NCI-H446 (cell line): Measurements from ENCODE around the gene MBD4.
A peak's percentile ranks its signal among the peaks of the same experiment; 100 is the strongest.
"Not testable (repeated sequence)": the region's sequence is repeated elsewhere in the genome, so short reads cannot be mapped to it uniquely, and the experiment has no call there.

Source experiments
- DNase-seq, 2 experiments: peaks; one replicate each; lab custom pipeline; 2025; lab: John Stamatoyannopoulos, UW

MBD4 gene

DNA sequence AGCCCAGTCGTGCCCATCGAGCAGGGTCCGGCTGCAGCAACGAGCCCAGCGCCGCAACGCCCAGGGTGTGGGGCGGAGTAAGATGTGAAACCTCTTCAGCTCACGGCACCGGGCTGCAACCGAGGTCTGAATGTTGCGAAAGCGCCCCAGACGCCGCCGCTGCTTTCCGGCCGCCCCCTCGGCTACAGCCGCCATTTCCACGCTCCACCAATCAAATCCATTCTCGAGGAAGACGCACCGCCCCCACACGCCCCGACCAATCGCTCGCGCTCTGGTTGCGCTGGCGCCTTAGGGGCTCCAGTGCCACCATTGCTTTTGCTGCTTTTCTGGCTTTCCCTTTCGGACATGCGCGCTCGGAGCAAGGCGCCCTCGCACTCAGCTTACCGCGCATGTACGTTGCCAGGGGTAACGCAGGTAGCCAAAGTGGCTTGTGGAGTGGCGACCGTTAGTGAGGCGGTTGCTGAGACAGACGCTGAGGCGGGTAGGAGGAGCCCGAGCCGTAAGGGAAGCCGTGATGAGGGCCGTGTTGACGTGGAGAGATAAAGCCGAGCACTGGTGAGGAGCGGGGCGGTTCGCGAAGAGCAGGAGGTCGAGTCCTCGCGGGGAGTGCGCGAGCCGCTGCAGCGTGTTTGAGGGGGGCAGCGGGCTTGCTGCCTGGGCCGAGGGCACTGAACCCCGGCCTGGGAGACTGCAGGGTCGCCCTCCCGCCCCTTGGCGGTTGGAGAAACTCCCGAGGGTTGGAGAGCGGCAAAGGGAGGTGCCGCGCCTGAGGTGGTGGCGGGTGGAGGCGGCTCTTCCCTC lies at the start of gene MBD4, which contains the start of gene IFT122:
Gene MBD4, minus strand, starts transcription at position 132 of the 801 bp plus-strand sequence. Its CDS starts 115 bp downstream, at position 17.
Gene IFT122, plus strand, starts transcription at position 408 of the 801 bp plus-strand sequence. Its CDS starts 107 bp downstream, at position 515.
- DNase-seq: peak; percentile 98 to 100

DNA sequence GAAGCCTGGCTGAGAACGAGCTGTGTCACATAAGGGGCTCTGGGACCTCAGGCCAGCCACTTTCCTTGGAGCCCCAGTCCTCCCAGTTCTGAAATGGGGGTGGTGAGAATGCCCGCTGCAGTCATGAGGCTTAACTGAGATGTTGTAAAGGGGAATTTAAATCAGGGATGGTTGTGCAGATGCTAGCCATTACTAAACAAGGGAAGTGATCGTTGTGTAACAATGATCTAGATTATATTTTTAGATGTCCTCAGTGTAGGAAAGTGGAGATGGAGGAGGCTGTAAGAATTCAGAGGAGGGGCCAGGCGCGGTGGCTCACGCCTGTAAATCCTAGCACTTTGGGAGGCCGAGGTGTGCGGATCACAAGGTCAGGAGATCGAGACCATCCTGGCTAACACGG lies 49.5 kb upstream of the MBD4 start:
- not testable (repeated sequence) for DNase-seq

DNA sequence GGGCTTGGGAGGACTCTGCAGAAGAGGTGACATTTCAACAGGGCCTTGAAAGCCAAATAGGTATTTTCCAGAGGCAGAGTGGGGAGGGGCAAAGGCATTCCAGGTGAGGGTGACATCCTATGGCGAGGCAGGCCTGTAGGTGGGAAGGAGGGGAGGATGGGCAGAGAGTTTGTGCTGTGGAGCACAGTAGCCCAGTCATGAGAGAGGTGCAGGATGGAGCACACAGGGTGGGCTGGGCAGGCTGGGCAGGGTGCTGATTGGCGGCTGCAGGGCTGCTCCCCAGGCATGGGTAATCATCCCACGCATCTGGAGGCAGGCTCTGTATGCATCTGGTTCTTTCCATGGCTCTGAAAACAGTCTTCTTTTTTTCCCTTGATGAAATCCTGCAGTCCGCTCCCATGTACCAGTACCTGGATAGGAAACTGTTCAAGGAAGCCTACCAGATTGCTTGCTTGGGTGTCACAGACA lies 48.2 kb upstream of the MBD4 start:
- not testable (repeated sequence) for DNase-seq

GRCh38 chr3:129487183-129487867 lies 47.6 kb upstream of the MBD4 start:
- no peak for DNase-seq

DNA sequence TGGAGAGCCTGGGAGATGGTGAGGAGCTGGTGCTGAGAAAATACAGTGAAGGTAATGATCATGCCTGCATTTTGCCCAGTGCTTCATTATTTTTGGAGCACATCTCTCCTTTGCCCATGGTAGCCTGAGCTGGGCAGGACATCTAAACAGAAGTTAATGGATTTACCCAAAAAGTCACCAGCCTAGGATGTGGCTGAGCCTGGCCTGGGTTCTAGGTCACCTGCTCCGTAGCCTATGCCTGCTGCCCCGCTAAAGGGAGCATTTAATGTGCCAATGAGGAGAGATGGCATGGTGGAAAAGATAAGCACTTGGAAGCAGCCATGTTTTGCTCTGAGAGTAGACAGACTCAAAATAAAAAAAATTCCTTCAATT lies 46.9 kb upstream of the MBD4 start:
- no peak for DNase-seq

DNA sequence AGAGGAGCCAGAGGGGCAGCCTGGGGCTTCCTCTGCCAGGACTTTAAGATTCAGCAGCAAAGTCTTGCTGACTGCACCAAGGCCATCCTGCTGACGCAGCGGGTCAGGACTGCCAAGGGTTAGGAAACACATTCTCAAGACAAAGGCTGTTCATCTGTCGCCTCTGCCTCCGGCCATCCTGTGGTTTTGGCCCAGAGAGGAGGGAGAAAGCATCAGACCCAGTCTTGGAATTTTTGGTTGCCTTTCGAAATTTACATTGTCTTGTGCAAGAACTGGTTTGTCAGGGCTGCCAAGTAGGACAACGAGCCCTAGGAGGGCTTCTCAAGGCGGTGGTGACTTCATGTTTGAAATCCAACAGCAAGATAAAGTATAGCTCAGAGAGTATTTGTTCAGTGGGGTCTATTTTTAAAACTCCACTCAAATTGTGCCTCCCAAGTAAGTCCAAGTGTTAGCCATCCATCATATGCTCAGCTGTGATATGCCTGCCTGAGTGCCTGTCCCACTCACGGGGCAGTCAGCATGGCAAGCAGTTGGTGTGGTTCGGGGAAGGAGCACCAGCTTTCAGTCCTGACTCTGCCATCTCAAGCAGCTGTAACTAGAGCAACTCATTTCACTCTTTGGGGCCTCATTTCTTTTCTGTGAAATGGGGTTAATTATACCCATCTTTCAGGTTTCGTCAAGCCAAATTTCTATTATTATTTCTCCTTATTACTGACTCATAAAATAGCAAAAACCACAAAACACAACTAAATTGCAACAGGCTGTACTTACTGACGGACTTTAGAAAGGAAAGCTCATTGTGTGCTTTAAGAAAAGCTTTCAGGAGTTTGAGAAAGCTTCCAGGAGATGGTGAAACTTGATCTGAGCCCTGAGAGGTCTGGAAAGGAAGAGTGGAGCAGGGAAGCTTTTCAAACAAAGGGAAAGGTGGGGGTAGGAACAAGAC lies 46.2 kb upstream of the MBD4 start:
- DNase-seq: no peak

DNA sequence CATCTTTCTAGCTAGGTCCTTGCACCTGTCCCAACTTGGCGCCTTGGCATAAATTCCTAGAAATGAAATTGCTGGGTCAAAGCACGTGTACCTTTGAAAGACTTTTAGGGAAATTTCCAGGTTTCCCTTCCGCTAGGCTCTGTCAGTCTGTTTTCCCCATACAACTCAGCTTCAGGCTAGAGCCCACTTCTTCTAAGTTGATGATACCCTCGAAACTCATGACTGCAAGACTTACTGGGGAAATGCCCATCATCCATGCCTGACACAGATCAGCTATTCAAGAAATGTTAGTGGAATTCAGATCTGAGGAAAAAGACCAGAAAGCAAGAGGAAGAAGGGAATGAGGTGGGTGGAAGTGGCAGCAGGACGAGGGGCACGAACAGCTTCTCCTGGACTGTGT lies 45.4 kb upstream of the MBD4 start:
- not testable (repeated sequence) for DNase-seq

GRCh38 chr3:129483870-129484269 lies 44.1 kb upstream of the MBD4 start:
- no peak for DNase-seq

DNA sequence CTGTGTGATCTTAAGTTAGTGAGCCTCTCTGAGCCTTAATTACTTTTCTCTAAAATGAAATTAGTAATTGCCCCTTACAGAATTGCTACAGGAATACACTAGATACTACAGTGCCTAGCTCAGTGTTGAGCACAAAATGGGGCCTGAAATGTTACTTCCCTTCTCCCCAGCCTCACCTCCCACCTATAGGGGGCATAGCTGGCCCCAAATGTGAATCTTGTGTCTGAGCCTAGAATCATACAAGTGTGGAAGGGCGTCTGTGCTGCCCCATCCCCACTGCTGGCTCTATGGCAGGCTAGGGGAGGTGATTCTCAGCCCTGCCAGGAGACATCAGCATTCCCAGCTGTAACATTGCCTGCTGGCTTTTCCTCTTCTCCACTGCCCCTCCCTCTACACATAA lies 43.0 kb upstream of the MBD4 start:
- no peak for DNase-seq

- no peak for DNase-seq
Observed at GRCh38 chr3:129481766-129482332, 42.1 kb upstream of the MBD4 start.

GRCh38 chr3:129481225-129481765 lies 41.5 kb upstream of the MBD4 start:
- DNase-seq: peak in 1 of 2 experiments; percentile 36

DNA sequence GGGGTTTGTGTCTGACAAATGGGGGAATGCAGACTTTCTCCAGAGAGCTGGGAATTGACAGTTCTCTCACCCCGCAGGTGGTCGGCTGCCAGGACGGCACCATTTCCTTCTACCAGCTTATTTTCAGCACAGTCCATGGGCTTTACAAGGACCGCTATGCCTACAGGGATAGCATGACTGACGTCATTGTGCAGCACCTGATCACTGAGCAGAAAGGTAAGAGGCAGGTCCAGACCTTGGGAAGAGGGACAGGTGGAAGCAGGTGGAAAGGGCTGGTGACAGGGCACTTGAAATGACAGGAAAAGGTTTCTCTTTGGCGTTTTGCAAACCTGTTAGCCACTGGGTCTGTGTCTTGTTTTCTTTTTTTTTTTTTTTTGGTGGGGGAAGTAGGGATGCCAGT lies 36.8 kb upstream of the MBD4 start:
- DNase-seq: no peak

DNA sequence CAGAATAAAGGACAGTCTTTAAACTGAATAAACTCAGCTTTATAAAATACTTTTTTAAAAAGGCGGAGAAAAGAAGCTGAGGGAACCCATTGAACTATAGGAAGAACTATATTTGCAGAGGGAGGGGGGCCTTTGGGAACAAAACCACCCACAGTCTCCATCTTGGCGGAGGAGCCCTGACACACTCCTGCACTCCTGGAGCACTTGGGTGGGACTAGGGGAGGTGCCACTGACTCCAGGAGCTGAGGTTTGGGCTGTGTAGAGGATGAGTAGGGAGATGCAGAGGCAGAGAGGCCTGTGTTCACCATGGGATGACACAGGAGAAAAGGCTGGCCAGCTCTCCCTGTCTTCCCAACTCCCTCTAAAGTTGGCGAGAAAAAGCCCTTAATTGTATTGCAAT lies 36.1 kb upstream of the MBD4 start:
- DNase-seq: no peak

- no peak for DNase-seq
Observed at GRCh38 chr3:129474984-129475804, 35.4 kb upstream of the MBD4 start.

GRCh38 chr3:129473769-129474152 lies 34.0 kb upstream of the MBD4 start:
- no peak for DNase-seq

DNA sequence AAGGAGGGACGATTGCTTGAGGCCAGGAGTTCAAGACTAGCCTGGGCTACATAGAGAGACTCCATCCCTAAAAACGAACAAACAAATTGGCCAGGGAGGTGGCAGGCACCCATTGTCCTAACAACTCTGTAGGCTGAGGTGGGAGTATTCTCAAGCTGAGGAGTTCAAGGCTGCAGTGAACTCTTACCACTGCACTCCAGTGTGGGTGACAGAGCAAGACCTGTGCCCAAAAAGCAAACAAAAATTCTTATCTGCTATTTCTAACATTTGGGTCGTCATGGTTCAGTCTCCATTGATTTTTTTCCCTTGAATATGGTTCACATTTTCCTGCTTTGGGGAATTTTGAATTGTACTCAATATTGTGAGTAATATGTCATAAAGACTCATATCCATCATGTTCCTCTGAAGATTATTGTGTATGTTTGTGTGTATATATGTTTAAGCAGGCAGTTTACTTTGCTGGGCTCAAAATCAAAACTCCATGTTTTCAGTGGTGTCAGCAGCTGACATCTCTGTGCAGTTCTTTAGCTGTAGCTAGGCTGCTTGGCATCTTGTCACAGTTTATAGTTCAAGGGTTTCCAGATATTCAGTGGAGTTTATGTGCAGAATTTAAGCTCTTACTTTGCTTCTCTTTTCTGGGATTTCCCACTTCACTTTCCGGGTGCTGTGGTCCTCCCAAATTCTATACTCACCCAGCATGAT lies 33.5 kb upstream of the MBD4 start:
- DNase-seq: no peak

DNA sequence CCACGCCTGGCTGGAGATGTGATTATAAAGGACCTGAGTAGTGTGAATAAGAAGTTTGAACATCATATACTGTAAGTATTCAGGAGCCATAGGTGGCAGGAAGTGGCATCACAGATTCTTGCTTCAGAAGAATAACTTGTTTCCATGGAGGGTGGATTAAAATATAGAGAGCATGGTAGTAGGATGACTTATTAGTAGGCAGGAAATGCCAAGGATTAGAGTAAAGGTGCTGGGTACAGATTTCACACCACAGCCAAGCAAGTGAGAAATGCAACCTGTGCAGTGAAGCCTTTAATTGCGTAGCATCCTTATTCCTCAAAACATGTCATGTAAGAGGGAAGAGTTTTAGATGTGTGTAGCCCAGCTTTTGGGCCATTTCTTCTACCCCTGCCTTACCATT lies 31.1 kb upstream of the MBD4 start:
- DNase-seq: no peak

DNA sequence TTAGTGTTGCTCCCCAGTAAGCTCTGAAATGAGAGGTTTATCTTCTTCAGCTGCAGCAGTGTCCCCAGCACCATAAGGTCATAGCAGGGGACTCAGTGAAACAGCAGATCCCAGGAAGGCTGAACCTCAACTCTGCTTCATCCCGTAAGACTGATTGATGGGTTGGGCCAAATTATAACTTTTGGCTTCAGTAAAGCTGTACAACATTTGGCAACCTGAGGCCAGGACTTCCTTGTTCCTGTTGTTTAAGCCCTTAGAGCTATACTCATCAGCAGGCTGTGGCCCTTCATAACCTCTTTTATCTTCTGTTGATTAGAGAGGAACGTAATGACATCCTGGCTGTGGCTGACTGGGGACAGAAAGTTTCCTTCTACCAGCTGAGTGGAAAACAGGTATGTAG lies 29.3 kb upstream of the MBD4 start:
- no peak for DNase-seq

DNA sequence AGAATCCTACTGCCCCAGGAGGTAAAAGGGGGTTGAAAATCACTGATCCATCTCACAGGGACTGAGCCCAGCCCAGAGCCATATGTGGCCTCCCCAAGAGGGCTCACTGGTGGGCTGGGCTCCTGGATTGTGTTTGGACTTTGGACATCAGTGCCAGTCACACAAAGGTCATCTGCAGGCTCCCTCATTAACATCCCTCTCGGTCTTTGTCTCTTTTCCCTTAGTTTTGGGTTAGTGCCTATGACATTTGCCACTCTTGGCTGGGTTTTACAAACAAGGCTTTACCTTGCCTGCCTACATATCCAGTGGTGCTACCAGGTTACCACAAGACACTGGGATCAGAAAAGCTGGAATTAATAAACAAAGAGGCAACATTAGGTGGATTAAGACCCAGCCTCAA lies 28.2 kb upstream of the MBD4 start:
- DNase-seq: no peak

DNA sequence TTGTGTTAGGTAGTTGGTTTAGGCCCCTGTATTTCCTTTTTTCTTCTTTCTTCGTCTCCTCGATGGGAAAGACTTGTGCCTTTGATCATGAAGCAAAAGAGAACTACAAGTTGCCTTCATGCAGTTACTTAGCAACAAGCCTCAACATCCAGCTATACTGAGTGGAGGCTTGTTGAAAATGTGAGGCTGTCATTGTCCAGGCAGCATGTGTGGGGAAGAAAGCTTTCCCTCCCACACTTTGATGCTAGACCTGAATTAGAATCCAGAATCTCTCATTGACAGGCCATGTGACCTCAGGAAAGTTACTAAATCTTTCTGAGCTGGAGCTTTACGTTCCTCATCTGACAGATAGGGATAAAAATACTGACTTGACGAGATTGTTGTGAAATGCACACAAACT lies 24.0 kb upstream of the MBD4 start:
- no peak for DNase-seq
